HepG2 (cell line): ENCODE measurements around the gene SCAPER. TPM values are rescaled to one million over a fixed set of nuclear protein-coding genes. Genes with fewer than 3 reads are reported as not detected.

Source experiments
- ATAC-seq: fragments of 200-7000 bp; cut with Tn5 transposase; 3 replicates; pipeline ENCODE4 v1.9.1; 2020; ENCODE audit warnings: mild to moderate bottlenecking, moderate library complexity
- BruUV-seq: library from RNA; stranded (reverse); fragments of 400-500 nt; replicated peaks from 2 replicates; lab custom pipeline; 2021; lab: Mats Ljungman, UMichigan
- CTCF ChIA-PET: fragments of 300-600 bp; formaldehyde crosslinking; extraction: SDS; loops from one replicate; lab custom pipeline; 2021; ENCODE audit warnings: low total read pairs, inconsistent platforms, low intra/inter-chr PET ratio; lab: Yijun Ruan, JAX
- POLR2A ChIA-PET: fragments of 350-600 bp; sonication (Branson Sonifier 250); formaldehyde crosslinking; loops from one replicate; lab custom pipeline; 2020; ENCODE audit warnings: antibody characterized with exemption, inconsistent platforms; lab: Yijun Ruan, JAX
- DNase-seq: peaks from one replicate; pipeline ENCODE4 v3.0.0-alpha.2; 2015; ENCODE audit warnings: low spot score
- FAIRE-seq: peaks from 3 replicates; lab custom pipeline; 2011; peaks lifted over from hg19 to GRCh38; lab: Jason Lieb, UNC
- H2AFZ ChIP-seq: one replicate; pipeline ENCODE4 v1.6.1; 2011; ENCODE audit warnings: low read length, inconsistent platforms
- H3K27ac ChIP-seq: fragments of 300-600 bp; 3 replicates; pipeline ENCODE4 v1.8.0; 2011; ENCODE audit warnings: mixed run types, mild to moderate bottlenecking, mixed read lengths, low read length, inconsistent platforms; ENCODE audit not compliant: insufficient read depth; ENCODE audit errors: extremely low read length
- H3K27me3 ChIP-seq, 2 experiments: fragments of 200-600 bp in 1 of 2; 2 replicates in 1 of 2; 3 replicates in 1 of 2; pipeline versions ENCODE4 v1.6.0 to v1.8.0; 2011; ENCODE audit warnings: low read length in 2 of 2, mild to moderate bottlenecking in 2 of 2, moderate library complexity in 2 of 2, inconsistent platforms in 1 of 2; ENCODE audit not compliant: insufficient read depth in 2 of 2, control insufficient read depth in 1 of 2
- H3K36me3 ChIP-seq, 2 experiments: fragments of 200-600 bp in 1 of 2; replicated peaks in 1 of 2; 2 replicates in 1 of 2; 3 replicates in 1 of 2; pipeline versions ENCODE4 v1.5.1 to v1.8.0; 2011; ENCODE audit warnings: low read length in 2 of 2, inconsistent platforms in 1 of 2; ENCODE audit not compliant: insufficient read depth in 2 of 2, control insufficient read depth in 1 of 2
- H3K4me1 ChIP-seq: 2 replicates; pipeline ENCODE4 v1.5.1; 2012; ENCODE audit warnings: low read length, inconsistent platforms; ENCODE audit not compliant: insufficient read depth
- H3K4me2 ChIP-seq: 2 replicates; pipeline ENCODE4 v1.6.0; 2011; ENCODE audit warnings: low read depth, low read length, inconsistent platforms
- H3K4me3 ChIP-seq, 3 experiments: fragments of 200-600 bp in 1 of 3; sonication (generic), shearing (Covaris generic) in 1 of 3; replicated peaks in 1 of 3; 2 replicates each; pipeline ENCODE4 v1.5.1; 2011 to 2016; ENCODE audit warnings: low read length in 3 of 3, inconsistent platforms in 2 of 3, low read depth in 2 of 3, mild to moderate bottlenecking in 2 of 3, control low read depth in 1 of 3, mixed read lengths in 1 of 3; ENCODE audit not compliant: insufficient read depth in 1 of 3
- H3K79me2 ChIP-seq: one replicate; pipeline ENCODE4 v1.6.1; 2011; ENCODE audit warnings: low read length, inconsistent platforms; ENCODE audit not compliant: insufficient read depth
- H3K9ac ChIP-seq: 2 replicates; pipeline ENCODE4 v1.6.0; 2011; ENCODE audit warnings: mild to moderate bottlenecking, low read depth, low read length, inconsistent platforms; ENCODE audit not compliant: insufficient read depth
- H3K9me3 ChIP-seq: 2 replicates; pipeline ENCODE4 v1.5.1; 2012; ENCODE audit warnings: mild to moderate bottlenecking, low read length
- H4K20me1 ChIP-seq: 2 replicates; pipeline ENCODE4 v1.6.0; 2011; ENCODE audit warnings: inconsistent platforms, mild to moderate bottlenecking, low read length, moderate library complexity; ENCODE audit not compliant: insufficient read depth
- AGO1 ChIP-seq: fragments of 200-400 bp; formaldehyde crosslinking; IDR thresholded peaks from 2 replicates; pipeline ENCODE4 v1.6.1; 2017; ENCODE audit warnings: mild to moderate bottlenecking, low read depth, low read length, moderate library complexity; ENCODE audit not compliant: poor library complexity, severe bottlenecking
- CC2D1A ChIP-seq: sonication (generic); formaldehyde crosslinking; IDR thresholded peaks from 2 replicates; pipeline ENCODE4 v1.8.1; 2023; ENCODE audit warnings: mild to moderate bottlenecking, missing genetic modification reagents
- DDIT3 ChIP-seq: sonication (generic); formaldehyde crosslinking; IDR thresholded peaks from 2 replicates; pipeline ENCODE4 v1.4.0; 2020; ENCODE audit warnings: mild to moderate bottlenecking, missing genetic modification reagents
- ETV6 ChIP-seq: sonication (generic); formaldehyde crosslinking; conservative IDR thresholded peaks from 2 replicates; pipeline ENCODE4 v1.4.0; 2020; ENCODE audit warnings: missing genetic modification reagents
- GABPA ChIP-seq, 2 experiments: IDR thresholded peaks; 2 replicates each; pipeline ENCODE4 v1.6.1; 2011 to 2016; ENCODE audit warnings: low read depth in 2 of 2, low read length in 1 of 2, missing biosample characterization in 1 of 2, missing genetic modification characterization in 1 of 2
- HCFC1 ChIP-seq: fragments of 150-350 bp; IDR thresholded peaks from 2 replicates; pipeline ENCODE4 v1.6.1; 2014; ENCODE audit warnings: low read depth, low read length
- KLF9 ChIP-seq: IDR thresholded peaks from 2 replicates; pipeline ENCODE4 v1.6.1; 2016; ENCODE audit warnings: low read depth
- MLLT10 ChIP-seq: sonication (generic); formaldehyde crosslinking; IDR thresholded peaks from 2 replicates; pipeline ENCODE4 v1.4.0; 2020; ENCODE audit warnings: missing genetic modification reagents
- NFAT5 ChIP-seq: sonication (generic); formaldehyde crosslinking; IDR thresholded peaks from 2 replicates; pipeline ENCODE4 v1.4.0; 2020; ENCODE audit warnings: missing genetic modification reagents
- RARG ChIP-seq: sonication (generic); formaldehyde crosslinking; IDR thresholded peaks from 2 replicates; pipeline ENCODE4 v1.4.0; 2020; ENCODE audit warnings: low read depth, mild to moderate bottlenecking, missing genetic modification reagents
- U2AF2 ChIP-seq: fragments of 200-400 bp; formaldehyde crosslinking; IDR thresholded peaks from 2 replicates; pipeline ENCODE4 v1.6.1; 2017; ENCODE audit warnings: low read depth, mild to moderate bottlenecking, low read length
- XRCC5 ChIP-seq: fragments of 200-400 bp; formaldehyde crosslinking; optimal IDR thresholded peaks from 2 replicates; pipeline ENCODE3; 2017; ENCODE audit warnings: mild to moderate bottlenecking, low read length
- ZNF367 ChIP-seq: sonication (generic); formaldehyde crosslinking; IDR thresholded peaks from 2 replicates; pipeline ENCODE4 v1.4.0; 2020; ENCODE audit warnings: missing genetic modification reagents, borderline replicate concordance
- ZNF430 ChIP-seq: sonication (generic); formaldehyde crosslinking; IDR thresholded peaks from 2 replicates; pipeline ENCODE4 v1.9.0; 2021; ENCODE audit warnings: mild to moderate bottlenecking, missing genetic modification reagents
- ZNF589 ChIP-seq: sonication (generic); formaldehyde crosslinking; conservative IDR thresholded peaks from 2 replicates; pipeline ENCODE4 v1.8.0; 2022; ENCODE audit warnings: mild to moderate bottlenecking, moderate library complexity, missing genetic modification reagents
- in situ Hi-C: cut with HindIII; loops from 2 replicates; pipeline ENCODE4 v1.10.0; 2017; ENCODE audit warnings: low pct_unique_long_range_greater_than_20kb; ENCODE audit not compliant: extremely low pct_ligation_motif_present
- intact Hi-C: fragments of 100-400 bp; cut with micrococcal nuclease; formaldehyde crosslinking; loops from one replicate; pipeline ENCODE4 v1.10.0; 2022; ENCODE audit not compliant: unreplicated experiment
- polyA plus RNA-seq, 8 experiments: library from polyadenylated mRNA; depleted of rRNA in 3 of 8; stranded (reverse) in 7 of 8; unstranded in 1 of 8; fragments of >200 nt; fragmentation: Illumina TruSeq in 4 of 8; extraction: Trizol in 4 of 8; gene quantifications; 2 replicates each; pipeline versions ENCODE4 v1.2.1 to v1.2.3, GENCODE V29; 2011 to 2016; ENCODE audit warnings: low read depth in 4 of 8, missing spikeins in 1 of 8, mixed read lengths in 1 of 8; ENCODE audit not compliant: insufficient read depth in 1 of 8
- total RNA-seq, 5 experiments: library from RNA; depleted of rRNA; stranded (reverse); fragments of >200 nt; fragmentation: Illumina TruSeq; extraction: Trizol; gene quantifications; 2 replicates each; pipeline ENCODE4 v1.2.3, GENCODE V29; 2016; ENCODE audit warnings: low read depth in 1 of 5

The SCAPER gene
- total and polyA plus RNA-seq, 2 of the 13 experiments (the other 11 are each of a cell fraction or from before 2014, with no cell fraction given) = 4.3 to 10.5 TPM

- no peak for FAIRE-seq
- H3K9ac ChIP-seq = no peak overlapping the region
- H3K9me3 ChIP-seq = no peaks in the 10 kb centered on the region
- ChIA-PET POLR2A (no interaction called here), CTCF (no interaction called here)
- no TSS peak for BruUV-seq
- H3K4me3 ChIP-seq = no peak overlapping the region
- no peak for TF ChIP-seq GABPA (IDR thresholded peaks at IDR 0.05; ENCODE audit: low read depth, low read length)
- no peak for TF ChIP-seq GABPA (CRISPR knock-in tag; IDR thresholded peaks at IDR 0.05; ENCODE audit: low read depth)
- no peak for TF ChIP-seq ETV6 (CRISPR knock-in tag)
- TF ChIP-seq HCFC1 = no peak
- TF ChIP-seq KLF9 = no peak
- TF ChIP-seq ZNF367 (CRISPR knock-in tag) = no peak
- no peak for TF ChIP-seq U2AF2
- no peak for TF ChIP-seq CC2D1A
- TF ChIP-seq ZNF430 (CRISPR knock-in tag) = no peak
- TF ChIP-seq MLLT10 = no peak
- TF ChIP-seq XRCC5 = no peak
- TF ChIP-seq AGO1 = no peak
- no peak for TF ChIP-seq ZNF589
- no peak for TF ChIP-seq NFAT5
- TF ChIP-seq DDIT3 = no peak
- TF ChIP-seq RARG (CRISPR knock-in tag) = no peak
- no peak overlapping the region for H3K4me2 ChIP-seq
- H3K27ac ChIP-seq = no peak overlapping the region
- H3K27me3 ChIP-seq = no peaks in the 10 kb centered on the region
- no peaks in the 10 kb centered on the region for H3K79me2 ChIP-seq
- H3K4me1 ChIP-seq = no peaks in the 10 kb centered on the region
- ATAC-seq = no peak
- DNase-seq = no peak
- in situ Hi-C loops (no loop called here), intact Hi-C loops (no loop called here)
- no peak overlapping the region for H2AFZ ChIP-seq
- H4K20me1 ChIP-seq = no peaks in the 10 kb centered on the region
- no peaks in the 10 kb centered on the region for H3K36me3 ChIP-seq
Measured at GRCh38 chr15:76752549-76752948, 152.6 kb downstream of the SCAPER start.
